Parathyroid adenoma (tissue), 2 donors: ENCODE results near the gene LRTM2.

ENCODE experiments used
- H2AFZ ChIP-seq: fragments of 300-600 bp; sonication (generic); one replicate; pipeline ENCODE4 v1.7.0; 2017; ENCODE audit warnings: antibody characterized with exemption, mild to moderate bottlenecking
- H3K27ac ChIP-seq: fragments of 300-600 bp; sonication (generic); one replicate; pipeline ENCODE4 v1.7.0; 2017
- H3K27me3 ChIP-seq: fragments of 300-600 bp; sonication (generic); one replicate; pipeline ENCODE4 v1.7.0; 2017; ENCODE audit warnings: low read length; ENCODE audit not compliant: control insufficient read depth, insufficient read depth
- H3K36me3 ChIP-seq: fragments of 300-600 bp; sonication (generic); one replicate; pipeline ENCODE4 v1.7.0; 2017; ENCODE audit warnings: low read length; ENCODE audit not compliant: control insufficient read depth, insufficient read depth
- H3K4me1 ChIP-seq: fragments of 300-600 bp; sonication (generic); one replicate; pipeline ENCODE4 v1.7.0; 2017; ENCODE audit warnings: control low read depth
- H3K4me2 ChIP-seq: fragments of 300-600 bp; sonication (generic); one replicate; pipeline ENCODE4 v1.7.0; 2017; ENCODE audit warnings: low read length
- H3K4me3 ChIP-seq: fragments of 300-600 bp; sonication (generic); one replicate; pipeline ENCODE4 v1.7.0; 2017; ENCODE audit warnings: low read depth, low read length
- H3K79me2 ChIP-seq: fragments of 300-600 bp; sonication (generic); one replicate; pipeline ENCODE4 v1.7.0; 2017; ENCODE audit warnings: control low read depth
- H3K9ac ChIP-seq: fragments of 300-600 bp; sonication (generic); one replicate; pipeline ENCODE4 v1.7.0; 2017; ENCODE audit warnings: mild to moderate bottlenecking
- H3K9me3 ChIP-seq: fragments of 300-600 bp; sonication (generic); one replicate; pipeline ENCODE4 v1.7.0; 2017; ENCODE audit warnings: low read length; ENCODE audit not compliant: control insufficient read depth
- TF ChIP-seq, protein P1 (sequence below): fragments of 300-600 bp; sonication (generic); IDR thresholded peaks from one replicate; pipeline ENCODE4 v1.7.0; 2017; ENCODE audit warnings: antibody characterized with exemption, mild to moderate bottlenecking
- donor health status: primary hyperparathyroidism.

LRTM2 gene

DNA sequence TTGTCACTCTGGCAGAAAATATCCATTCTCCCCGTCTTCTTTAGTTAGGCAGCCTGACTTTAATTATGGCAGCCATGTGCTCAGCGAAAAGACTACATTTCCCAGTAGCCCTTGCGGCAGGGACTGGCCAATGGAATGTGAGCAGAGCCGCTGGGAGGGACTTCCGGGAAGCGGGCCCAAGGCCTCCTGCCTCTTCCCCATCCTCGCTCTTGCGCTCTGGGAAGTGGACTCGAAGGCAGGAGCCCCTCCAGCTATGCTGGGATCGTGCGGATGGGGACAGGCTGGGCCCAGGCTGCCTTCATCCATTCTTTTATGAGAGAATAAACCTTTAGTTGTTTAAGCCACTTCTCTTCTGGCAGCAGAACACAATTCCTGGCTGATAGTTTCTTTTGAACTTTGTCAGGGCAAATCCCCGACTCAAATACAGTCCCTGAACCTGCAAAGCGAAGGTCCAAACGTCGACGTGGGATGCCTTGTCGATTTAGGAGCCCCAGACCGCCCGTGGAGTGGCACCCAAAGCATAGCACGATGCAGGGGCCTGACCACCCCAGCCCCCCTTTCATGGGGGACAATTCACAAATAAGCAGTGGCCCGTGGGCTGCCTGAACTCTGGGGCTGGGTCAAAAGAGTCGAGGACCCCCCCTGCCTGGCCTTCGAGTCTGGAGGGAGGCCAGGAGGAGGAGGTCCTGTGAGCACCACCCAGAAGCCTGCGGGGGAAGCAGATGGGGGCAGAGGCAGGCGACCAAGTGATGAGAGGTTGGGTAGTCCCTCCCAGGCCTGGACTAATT is 15.6 kb upstream of the LRTM2 start:
- Histone ChIP-seq H3K4me3 (no peak overlapping the region), H3K9me3 (no peaks in the 10 kb centered on the region), H3K27ac (peak overlapping the region; percentile 1)

DNA sequence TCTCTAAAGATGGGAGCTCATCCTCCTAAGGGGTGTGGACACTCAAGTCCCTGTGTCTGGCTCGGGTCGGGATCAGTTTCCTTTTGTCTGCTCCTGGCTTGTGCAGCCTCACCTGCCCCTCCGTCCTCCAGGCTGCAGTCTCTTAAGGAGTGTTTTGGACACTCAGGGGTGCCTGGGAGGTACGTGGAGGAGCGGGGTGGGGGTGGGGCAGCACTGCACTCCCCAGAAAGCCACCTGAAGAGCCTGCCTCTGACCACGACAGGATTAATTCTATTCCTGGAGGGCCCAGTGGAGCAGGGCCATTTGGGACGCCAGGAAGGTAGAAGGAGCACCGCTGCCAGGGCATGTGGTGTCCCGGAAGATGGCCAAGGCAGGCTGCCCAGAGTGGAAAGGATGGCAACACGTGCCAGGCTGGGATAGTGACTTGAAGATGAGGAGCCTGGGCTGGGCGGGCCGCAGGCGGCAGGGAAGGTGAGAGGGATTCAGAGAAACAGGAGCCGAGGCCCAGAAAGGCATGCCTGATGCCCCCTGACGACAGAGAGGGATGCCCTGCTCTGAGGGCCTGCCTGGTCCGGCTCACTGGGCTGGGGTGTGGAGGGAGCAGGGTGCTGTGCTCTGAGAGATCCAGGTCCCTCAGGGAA is 14.8 kb upstream of the LRTM2 start:
- Histone ChIP-seq H3K4me2 (no peak overlapping the region), H3K9me3 (no peaks in the 10 kb centered on the region), H3K79me2 (no peaks in the 10 kb centered on the region), H3K27me3 (no peaks in the 10 kb centered on the region), H3K4me3 (no peak overlapping the region), H3K4me1 (peaks cover 12% of the 10 kb centered on the region), H2AFZ (no peak overlapping the region), H3K36me3 (no peaks in the 10 kb centered on the region), H3K27ac (no peak overlapping the region), H3K9ac (no peak overlapping the region)
- TF ChIP-seq, protein P1, sequence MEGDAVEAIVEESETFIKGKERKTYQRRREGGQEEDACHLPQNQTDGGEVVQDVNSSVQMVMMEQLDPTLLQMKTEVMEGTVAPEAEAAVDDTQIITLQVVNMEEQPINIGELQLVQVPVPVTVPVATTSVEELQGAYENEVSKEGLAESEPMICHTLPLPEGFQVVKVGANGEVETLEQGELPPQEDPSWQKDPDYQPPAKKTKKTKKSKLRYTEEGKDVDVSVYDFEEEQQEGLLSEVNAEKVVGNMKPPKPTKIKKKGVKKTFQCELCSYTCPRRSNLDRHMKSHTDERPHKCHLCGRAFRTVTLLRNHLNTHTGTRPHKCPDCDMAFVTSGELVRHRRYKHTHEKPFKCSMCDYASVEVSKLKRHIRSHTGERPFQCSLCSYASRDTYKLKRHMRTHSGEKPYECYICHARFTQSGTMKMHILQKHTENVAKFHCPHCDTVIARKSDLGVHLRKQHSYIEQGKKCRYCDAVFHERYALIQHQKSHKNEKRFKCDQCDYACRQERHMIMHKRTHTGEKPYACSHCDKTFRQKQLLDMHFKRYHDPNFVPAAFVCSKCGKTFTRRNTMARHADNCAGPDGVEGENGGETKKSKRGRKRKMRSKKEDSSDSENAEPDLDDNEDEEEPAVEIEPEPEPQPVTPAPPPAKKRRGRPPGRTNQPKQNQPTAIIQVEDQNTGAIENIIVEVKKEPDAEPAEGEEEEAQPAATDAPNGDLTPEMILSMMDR: no peak

More for the DNA sequence above, 15.6 kb upstream of the LRTM2 start:
- Histone ChIP-seq H2AFZ (peak overlapping the region; percentile 83), H3K4me2 (no peak overlapping the region), H3K4me1 (peaks cover 12% of the 10 kb centered on the region), H3K9ac (no peak overlapping the region), H3K27me3 (no peaks in the 10 kb centered on the region), H3K79me2 (no peaks in the 10 kb centered on the region), H3K36me3 (no peaks in the 10 kb centered on the region)
- TF ChIP-seq, protein P1: no peak

DNA sequence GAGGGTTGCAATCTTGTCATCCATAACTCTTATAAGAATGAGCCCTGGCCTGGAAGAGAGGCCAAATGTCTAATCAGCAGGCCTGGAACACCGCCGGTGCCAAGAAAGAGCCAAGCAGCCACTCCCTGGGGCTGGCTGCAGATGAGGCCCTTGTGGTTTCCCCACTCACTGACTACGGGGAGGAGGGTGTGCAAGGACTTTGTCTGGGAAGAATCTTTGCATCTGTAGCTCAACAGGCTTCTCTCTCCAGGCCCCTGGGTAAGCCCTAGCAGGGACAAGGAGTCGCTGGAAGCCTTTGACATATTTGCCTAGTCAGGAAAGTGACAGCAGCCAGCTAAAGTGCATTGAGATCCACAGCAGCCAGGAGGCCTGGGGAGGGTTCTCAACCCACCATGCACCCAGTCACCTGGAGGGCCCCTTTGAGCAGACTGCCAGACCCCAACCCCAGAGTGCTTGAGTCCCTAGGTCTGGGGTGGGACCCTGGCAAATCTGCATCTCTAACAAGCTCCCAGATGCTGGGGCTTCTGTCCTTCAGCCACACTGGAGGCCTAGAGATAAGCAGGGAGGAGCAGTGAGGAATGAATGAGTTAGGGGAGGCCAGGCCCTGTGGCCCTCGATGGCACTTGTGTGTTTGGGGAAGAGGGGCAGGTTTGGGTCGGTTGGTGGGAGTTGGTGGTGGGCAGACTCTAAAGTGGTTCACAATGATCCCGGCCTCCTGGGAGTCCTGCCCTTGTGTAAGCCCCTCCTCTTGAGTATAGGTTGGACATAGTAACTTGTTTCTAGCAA is 13.9 kb upstream of the LRTM2 start:
- H3K4me2 ChIP-seq: no peak overlapping the region
- H3K4me3 ChIP-seq: no peak overlapping the region
- H3K79me2 ChIP-seq: no peaks in the 10 kb centered on the region
- H2AFZ ChIP-seq: no peak overlapping the region
- no peak overlapping the region for H3K9ac ChIP-seq
- no peak overlapping the region for H3K27ac ChIP-seq
- no peaks in the 10 kb centered on the region for H3K36me3 ChIP-seq
- peaks cover 12% of the 10 kb centered on the region for H3K4me1 ChIP-seq
- no peaks in the 10 kb centered on the region for H3K27me3 ChIP-seq
- no peaks in the 10 kb centered on the region for H3K9me3 ChIP-seq
- TF ChIP-seq, protein P1: no peak

DNA sequence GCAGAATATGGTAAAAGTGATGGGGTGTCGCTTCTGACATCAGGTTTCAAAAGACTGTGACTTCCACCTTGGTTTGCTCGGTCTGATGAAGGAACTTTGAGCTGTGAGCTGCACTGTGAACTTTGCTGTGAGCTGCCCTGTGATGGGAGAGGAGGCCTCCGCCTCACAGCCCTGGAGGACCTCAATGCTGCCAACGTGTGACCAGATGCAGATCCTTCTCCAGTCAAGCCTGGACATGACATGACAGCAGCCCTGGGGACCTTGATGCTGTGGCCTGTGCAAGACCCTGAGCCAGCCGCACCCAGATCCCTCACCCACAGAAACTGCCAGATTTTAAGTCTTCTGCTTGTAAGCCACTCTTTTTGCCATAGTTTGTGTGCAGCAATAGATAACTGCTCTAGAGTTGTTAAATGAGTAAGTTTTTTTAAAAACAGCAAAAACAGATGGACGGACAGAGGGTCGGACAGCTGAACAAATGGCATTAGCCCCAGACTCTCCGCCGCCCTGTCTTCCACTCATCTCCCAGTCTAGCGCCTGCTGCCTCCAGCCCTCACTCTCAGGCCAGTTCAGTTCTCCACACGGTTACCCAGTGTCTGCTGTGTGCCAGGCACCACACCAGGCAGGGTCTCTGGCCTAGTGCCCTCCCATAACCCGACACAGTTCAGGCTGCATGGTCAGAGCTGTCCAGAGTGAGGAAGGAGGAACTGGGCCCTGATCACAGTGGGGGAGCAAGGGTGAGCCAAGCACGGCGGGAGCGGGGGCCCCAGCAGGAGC is 13.1 kb upstream of the LRTM2 start:
- no peaks in the 10 kb centered on the region for H3K27me3 ChIP-seq
- H3K36me3 ChIP-seq: no peaks in the 10 kb centered on the region
- no peak overlapping the region for H3K27ac ChIP-seq
- TF ChIP-seq, protein P1: no peak
- H3K9me3 ChIP-seq: no peaks in the 10 kb centered on the region
- H3K9ac ChIP-seq: no peak overlapping the region
- no peak overlapping the region for H2AFZ ChIP-seq
- H3K4me1 ChIP-seq: peaks cover 12% of the 10 kb centered on the region
- H3K4me3 ChIP-seq: no peak overlapping the region
- no peaks in the 10 kb centered on the region for H3K79me2 ChIP-seq
- H3K4me2 ChIP-seq: no peak overlapping the region
